Measurements from ENCODE around the gene INTS3. TPM values are rescaled to one million over a fixed set of nuclear protein-coding genes. Genes with fewer than 3 reads are reported as not detected.
"Not testable (repeated sequence)": the region's sequence is repeated elsewhere in the genome, so short reads cannot be mapped to it uniquely, and the experiment has no call there.

INTS3 gene
- total RNA-seq, 1 donor from 2014 or later, result 34.3 TPM

GRCh38 chr1:153752571-153753195, 24.8 kb downstream of the INTS3 start:
- intact Hi-C loops (cut with micrococcal nuclease), result no loop called here
- peaks cover 81% of the 10 kb centered on the region for H3K36me3 ChIP-seq

GRCh38 chr1:153754266-153754665, 26.4 kb downstream of the INTS3 start:
- Histone ChIP-seq H3K9me3 (replicated peaks) (no peaks in the 10 kb centered on the region), H3K4me1 (peaks cover 39% of the 10 kb centered on the region), H3K27me3 (ENCODE audit: low read depth) (no peaks in the 10 kb centered on the region), H3K4me3 (no peak overlapping the region), H3K36me3 (peaks cover 84% of the 10 kb centered on the region), H3K27ac (replicated peaks) (no peak overlapping the region)
- intact Hi-C loops (cut with micrococcal nuclease), result no loop called here
- TF ChIP-seq, protein P1, sequence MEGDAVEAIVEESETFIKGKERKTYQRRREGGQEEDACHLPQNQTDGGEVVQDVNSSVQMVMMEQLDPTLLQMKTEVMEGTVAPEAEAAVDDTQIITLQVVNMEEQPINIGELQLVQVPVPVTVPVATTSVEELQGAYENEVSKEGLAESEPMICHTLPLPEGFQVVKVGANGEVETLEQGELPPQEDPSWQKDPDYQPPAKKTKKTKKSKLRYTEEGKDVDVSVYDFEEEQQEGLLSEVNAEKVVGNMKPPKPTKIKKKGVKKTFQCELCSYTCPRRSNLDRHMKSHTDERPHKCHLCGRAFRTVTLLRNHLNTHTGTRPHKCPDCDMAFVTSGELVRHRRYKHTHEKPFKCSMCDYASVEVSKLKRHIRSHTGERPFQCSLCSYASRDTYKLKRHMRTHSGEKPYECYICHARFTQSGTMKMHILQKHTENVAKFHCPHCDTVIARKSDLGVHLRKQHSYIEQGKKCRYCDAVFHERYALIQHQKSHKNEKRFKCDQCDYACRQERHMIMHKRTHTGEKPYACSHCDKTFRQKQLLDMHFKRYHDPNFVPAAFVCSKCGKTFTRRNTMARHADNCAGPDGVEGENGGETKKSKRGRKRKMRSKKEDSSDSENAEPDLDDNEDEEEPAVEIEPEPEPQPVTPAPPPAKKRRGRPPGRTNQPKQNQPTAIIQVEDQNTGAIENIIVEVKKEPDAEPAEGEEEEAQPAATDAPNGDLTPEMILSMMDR (IDR thresholded peaks at IDR 0.05; ENCODE audit: borderline replicate concordance), result no peak
- no peak for DNase-seq

More at GRCh38 chr1:153752571-153753195, 24.8 kb downstream of the INTS3 start:
- Histone ChIP-seq H3K27me3 (ENCODE audit: low read depth) (no peaks in the 10 kb centered on the region), H3K4me1 (peaks cover 55% of the 10 kb centered on the region), H3K27ac (replicated peaks) (peak overlapping the region; percentile 82), H3K9me3 (replicated peaks) (no peaks in the 10 kb centered on the region), H3K4me3 (no peak overlapping the region)
- DNase-seq, result no peak
- TF ChIP-seq, protein P1 (IDR thresholded peaks at IDR 0.05; ENCODE audit: borderline replicate concordance), result no peak

DNA sequence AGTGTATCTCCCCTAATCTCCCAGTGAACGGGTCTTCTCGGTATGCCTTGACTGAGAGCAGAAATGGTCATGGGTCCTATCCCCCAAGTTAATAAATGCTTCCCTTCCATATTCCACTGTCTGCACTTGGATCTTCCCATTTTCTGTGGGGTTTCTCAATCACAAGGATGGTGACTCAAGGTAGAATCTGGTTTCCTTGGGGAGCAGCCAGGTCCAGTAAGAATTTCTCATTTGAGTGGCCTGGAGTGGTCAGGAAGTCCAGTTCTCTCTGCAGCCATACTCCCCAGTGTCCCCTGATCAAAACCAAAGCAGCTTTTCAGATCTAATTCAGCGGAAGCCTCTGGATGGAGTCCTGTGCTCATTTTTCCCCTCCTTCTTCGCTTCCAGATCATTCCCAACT, 32.6 kb downstream of the INTS3 start:
- no peak overlapping the region for H3K27ac ChIP-seq (replicated peaks)
- TF ChIP-seq, protein P1 (IDR thresholded peaks at IDR 0.05; ENCODE audit: borderline replicate concordance), result no peak
- DNase-seq, result no peak
- H3K36me3 ChIP-seq, result peaks cover 92% of the 10 kb centered on the region
- H3K9me3 ChIP-seq (replicated peaks), result no peaks in the 10 kb centered on the region
- peaks cover 27% of the 10 kb centered on the region for H3K4me1 ChIP-seq
- intact Hi-C loops (cut with micrococcal nuclease), result no loop called here
- no peaks in the 10 kb centered on the region for H3K27me3 ChIP-seq (ENCODE audit: low read depth)
- H3K4me3 ChIP-seq, result no peak overlapping the region

DNA sequence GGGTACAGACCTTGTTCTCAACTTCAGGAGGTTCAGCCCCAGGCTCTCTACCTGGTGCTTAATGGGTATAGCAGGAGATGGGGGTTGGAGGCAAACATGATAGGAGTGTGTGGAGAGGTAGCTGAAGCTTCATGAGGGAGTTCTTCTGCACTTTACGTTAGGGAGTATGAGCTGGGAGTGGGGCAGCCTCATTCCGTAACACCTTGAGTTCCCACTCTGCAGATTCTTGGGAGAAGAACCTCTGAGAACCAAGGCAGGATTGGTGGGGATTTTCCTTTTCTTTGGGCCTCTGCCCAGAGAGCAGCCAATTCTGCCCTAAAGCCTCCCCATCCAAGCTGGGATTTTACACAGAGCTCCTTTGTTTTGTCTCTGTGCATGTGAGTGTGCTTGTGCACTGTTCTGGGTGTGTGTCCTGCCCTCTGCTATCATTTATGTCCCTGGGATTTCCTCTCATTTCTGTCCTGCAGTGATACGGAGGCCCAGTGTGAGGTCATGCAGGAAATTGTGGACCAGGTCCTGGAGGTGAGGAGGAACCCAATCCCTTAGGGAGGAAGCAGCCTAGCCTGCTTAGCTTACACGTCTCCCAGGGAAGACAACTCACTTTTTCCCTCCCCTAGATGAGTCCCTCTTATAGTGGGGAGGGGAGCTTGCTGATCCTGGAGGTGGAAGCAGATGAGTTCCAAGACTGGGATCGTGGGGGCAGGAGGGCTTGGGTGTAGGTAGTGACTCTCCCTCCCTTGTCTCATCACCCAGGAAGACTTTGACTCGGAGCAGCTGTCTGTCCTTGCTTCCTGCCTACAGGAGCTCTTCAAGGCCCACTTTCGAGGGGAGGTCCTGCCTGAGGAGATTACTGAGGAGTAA, 35.7 kb downstream of the INTS3 start:
- Histone ChIP-seq H3K4me1 (peaks cover 30% of the 10 kb centered on the region), H3K27ac (replicated peaks) (peak overlapping the region; percentile 76), H3K36me3 (peaks cover 92% of the 10 kb centered on the region), H3K27me3 (ENCODE audit: low read depth) (no peaks in the 10 kb centered on the region), H3K9me3 (replicated peaks) (no peaks in the 10 kb centered on the region), H3K4me3 (no peak overlapping the region)
- TF ChIP-seq, protein P1 (IDR thresholded peaks at IDR 0.05; ENCODE audit: borderline replicate concordance), result no peak
- DNase-seq, result no peak
- intact Hi-C loops (cut with micrococcal nuclease), result no loop called here

DNA sequence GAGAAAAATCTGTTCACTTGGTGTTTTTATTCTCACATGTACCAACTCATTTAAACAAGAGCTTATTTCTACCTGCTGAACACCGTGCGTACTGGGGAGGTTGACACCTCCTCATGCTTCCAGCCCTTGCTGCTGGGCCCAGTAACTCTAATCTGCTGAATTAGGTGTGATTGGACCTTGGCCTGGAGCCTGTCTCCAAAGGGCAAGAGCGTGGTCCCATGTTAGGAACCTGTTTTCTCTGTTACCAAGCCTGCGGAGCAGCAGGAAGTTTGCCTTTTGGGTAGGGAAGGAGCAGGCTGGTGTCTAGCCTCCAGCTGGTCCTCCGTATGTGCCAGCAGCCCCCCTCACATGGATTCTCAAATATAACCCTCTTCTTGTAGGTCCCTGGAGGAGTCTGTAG, 36.5 kb downstream of the INTS3 start:
- peaks cover 92% of the 10 kb centered on the region for H3K36me3 ChIP-seq
- TF ChIP-seq, protein P1 (IDR thresholded peaks at IDR 0.05; ENCODE audit: borderline replicate concordance), result no peak
- intact Hi-C loops (cut with micrococcal nuclease), result no loop called here
- no peaks in the 10 kb centered on the region for H3K9me3 ChIP-seq (replicated peaks)
- DNase-seq, result no peak
- peaks cover 37% of the 10 kb centered on the region for H3K4me1 ChIP-seq
- no peak overlapping the region for H3K4me3 ChIP-seq
- H3K27ac ChIP-seq (replicated peaks), result peak overlapping the region; percentile 76
- no peaks in the 10 kb centered on the region for H3K27me3 ChIP-seq (ENCODE audit: low read depth)

- H3K27me3 ChIP-seq (ENCODE audit: low read depth); intact Hi-C loops (cut with micrococcal nuclease); H3K4me3 ChIP-seq; H3K27ac ChIP-seq (replicated peaks); H3K9me3 ChIP-seq (replicated peaks); DNase-seq: not testable (repeated sequence)
- Histone ChIP-seq H3K4me1 (peaks cover 58% of the 10 kb centered on the region), H3K36me3 (peaks cover 88% of the 10 kb centered on the region)
Observed at GRCh38 chr1:153766663-153767062, 38.8 kb downstream of the INTS3 start.
